ENCODE results near the gene PKD1. TPM values are rescaled to one million over a fixed set of nuclear protein-coding genes. Genes with fewer than 3 reads are reported as not detected.

Gene PKD1
- total RNA-seq, 4 donors from 2014 or later: 207 to 542 (median 381) TPM

DNA sequence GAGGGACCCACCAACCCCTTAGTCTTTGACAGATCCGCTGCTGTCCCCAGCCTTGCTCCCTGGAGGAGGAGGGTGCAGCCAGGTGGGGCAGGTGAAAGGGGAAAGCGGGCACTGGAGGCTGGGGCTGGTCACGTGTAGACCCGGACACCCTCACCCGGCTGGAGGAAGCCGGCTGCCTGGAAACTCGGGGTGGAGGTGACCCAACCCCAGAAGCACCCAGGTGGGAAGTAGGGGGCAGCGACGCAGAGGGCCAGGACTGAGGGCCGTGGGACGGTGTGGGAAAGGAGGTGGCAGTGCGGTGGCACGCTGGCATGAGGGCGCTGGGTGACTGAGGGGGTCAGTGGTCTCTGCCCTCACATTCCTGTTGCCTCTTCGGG is 22.6 kb upstream of the PKD1 start:
- DNase-seq (ENCODE audit: low spot score in 2 of 2): no peak
- TF ChIP-seq, protein P1, sequence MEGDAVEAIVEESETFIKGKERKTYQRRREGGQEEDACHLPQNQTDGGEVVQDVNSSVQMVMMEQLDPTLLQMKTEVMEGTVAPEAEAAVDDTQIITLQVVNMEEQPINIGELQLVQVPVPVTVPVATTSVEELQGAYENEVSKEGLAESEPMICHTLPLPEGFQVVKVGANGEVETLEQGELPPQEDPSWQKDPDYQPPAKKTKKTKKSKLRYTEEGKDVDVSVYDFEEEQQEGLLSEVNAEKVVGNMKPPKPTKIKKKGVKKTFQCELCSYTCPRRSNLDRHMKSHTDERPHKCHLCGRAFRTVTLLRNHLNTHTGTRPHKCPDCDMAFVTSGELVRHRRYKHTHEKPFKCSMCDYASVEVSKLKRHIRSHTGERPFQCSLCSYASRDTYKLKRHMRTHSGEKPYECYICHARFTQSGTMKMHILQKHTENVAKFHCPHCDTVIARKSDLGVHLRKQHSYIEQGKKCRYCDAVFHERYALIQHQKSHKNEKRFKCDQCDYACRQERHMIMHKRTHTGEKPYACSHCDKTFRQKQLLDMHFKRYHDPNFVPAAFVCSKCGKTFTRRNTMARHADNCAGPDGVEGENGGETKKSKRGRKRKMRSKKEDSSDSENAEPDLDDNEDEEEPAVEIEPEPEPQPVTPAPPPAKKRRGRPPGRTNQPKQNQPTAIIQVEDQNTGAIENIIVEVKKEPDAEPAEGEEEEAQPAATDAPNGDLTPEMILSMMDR (IDR thresholded peaks at IDR 0.05): no peak
- TF ChIP-seq EP300 (IDR thresholded peaks at IDR 0.05): no peak
- no peak for TF ChIP-seq POLR2A (IDR thresholded peaks at IDR 0.05)
- Histone ChIP-seq H3K9me3 (no peaks in the 10 kb centered on the region), H3K4me1 (peaks cover 0 to 82% (median 62%) of the 10 kb centered on the region in 4 donors), H3K4me3 (no peak overlapping the region), H3K36me3 (peaks cover 0 to 3% (median 0%) of the 10 kb centered on the region in 3 donors), H3K27me3 (no peaks in the 10 kb centered on the region), H3K27ac (peak overlapping the region; percentile 71 to 96 (median 85))
- 64 to 68% methylated on average over 14 to 15 of the region's 15 CpGs for WGBS, 2 donors

DNA sequence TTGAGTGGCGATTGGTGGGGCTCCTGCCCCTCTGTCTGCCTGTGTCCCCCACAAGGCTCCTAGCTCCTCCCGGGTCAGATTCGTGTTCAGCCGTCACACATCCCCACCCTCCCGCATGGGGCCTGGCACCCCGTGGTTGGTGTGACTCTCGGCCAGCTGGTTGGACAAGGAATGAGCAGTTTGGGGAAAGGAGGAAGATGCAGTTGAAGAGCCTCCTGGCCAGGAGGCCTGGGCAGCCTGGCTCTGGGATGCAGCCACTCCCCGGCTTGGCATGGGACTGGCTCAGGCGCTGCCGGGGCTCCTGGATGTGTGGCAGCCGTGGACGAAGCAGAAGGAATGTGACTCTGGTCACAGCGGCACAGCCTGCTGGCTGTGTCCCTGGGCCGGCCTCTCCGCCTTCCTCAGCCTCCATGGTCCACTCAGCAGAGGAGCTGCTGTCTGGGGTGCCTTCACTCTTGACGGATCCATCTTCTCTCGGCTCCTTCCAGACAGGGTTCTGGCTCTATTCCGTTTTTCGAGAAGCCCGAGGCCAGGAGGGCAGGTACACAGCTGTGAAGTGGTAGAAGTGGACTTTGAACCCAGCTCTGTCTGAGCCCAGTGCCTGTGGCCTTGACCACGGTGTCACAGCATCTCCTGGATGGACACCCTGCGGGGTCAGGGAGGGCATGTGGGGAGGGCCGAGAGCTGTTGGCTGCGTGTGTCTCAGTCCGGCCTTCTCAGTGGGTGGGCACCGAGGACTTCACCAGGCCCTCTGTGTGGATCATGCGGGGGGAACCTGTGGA is 22.0 kb upstream of the PKD1 start:
- Histone ChIP-seq H3K4me3 (no peak overlapping the region), H3K27ac (peak overlapping the region; percentile 71 to 96 (median 85)), H3K36me3 (no peaks in the 10 kb centered on the region), H3K4me1 (peaks cover 0 to 86% (median 67%) of the 10 kb centered on the region in 4 donors), H3K9me3 (no peaks in the 10 kb centered on the region), H3K27me3 (no peaks in the 10 kb centered on the region)
- TF ChIP-seq, protein P1 (IDR thresholded peaks at IDR 0.05): no peak
- no peak for DNase-seq (ENCODE audit: low spot score in 2 of 2)
- 63 to 71% methylated on average over 17 to 25 of the region's 27 CpGs for WGBS, 2 donors

DNA sequence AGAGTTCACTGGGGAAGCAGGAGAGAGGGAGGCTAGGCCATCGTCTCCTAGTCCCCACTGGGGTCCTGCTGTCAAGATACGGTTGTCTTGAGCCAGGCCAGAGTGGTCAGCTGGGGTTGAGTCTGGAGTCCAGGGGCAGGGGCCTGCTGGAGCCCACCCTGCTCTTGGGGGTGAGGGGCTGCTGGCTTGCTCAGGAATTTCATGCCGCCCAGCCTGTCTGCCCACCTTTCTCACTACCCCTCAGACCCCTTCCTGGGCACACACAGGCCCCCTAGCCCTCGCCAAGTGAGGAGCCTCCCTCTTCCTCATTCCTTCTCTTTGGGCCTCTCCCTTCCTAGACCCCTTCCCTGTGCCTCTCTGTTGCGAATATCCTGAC is 21.1 kb upstream of the PKD1 start:
- DNase-seq (ENCODE audit: low spot score in 2 of 2): no peak
- no peak for TF ChIP-seq POLR2A (IDR thresholded peaks at IDR 0.05)
- TF ChIP-seq EP300 (IDR thresholded peaks at IDR 0.05): no peak
- peak overlapping the region; percentile 71 to 96 (median 85) for H3K27ac ChIP-seq
- no peaks in the 10 kb centered on the region for H3K27me3 ChIP-seq
- no peaks in the 10 kb centered on the region for H3K9me3 ChIP-seq
- H3K4me3 ChIP-seq: peak overlapping the region; percentile 63 to 78 (median 72)
- H3K4me1 ChIP-seq: peaks cover 0 to 86% (median 71%) of the 10 kb centered on the region in 4 donors
- 47 to 55% methylated on average over 5 of the region's 5 CpGs for WGBS, 2 donors
- H3K36me3 ChIP-seq: peaks cover 0 to under 1% (median 0%) of the 10 kb centered on the region in 3 donors

DNA sequence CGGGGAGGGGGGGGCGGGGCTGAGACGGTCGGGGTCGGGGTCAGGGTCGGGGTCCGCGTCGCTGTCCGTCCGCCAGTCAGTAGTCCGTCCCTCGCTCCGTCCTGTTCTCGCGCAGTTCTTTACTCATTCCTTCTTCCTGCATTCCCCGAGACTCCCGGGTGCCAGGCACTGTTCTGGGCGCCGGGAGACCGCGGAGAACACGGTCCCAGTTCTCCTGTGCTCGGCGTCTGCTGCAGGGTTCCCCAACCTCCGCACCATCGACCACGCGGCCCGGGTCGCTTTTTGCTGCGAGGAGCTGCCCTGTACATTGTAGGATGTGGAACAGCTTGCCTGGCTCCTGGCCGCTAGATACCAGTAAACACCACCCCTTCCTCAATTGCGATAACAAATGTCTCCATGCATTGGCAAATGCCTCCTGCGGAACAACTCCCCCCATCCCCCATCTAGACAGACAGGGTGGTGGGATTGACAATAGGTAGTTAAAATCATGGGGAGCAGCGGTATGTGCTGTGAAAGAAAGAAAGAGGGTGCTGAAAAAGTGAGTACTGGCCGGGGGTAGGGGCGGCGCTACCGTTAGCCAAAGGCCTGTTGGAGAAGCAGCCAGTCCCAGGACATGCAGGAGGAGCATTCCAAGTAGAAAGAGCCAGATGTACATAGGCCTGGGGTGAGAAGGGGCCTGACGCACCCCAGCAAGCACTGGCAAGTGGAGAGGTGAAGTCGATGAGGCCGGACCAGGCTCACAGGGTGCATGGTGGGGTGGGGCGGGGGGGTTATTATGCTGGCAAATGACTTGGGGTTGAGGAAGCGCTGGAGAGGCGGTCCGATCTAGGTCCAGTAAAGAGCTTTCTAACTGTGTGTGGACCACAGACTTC is 20.5 kb upstream of the PKD1 start:
- Histone ChIP-seq H3K4me3 (peak overlapping the region; percentile 63 to 78 (median 72)), H3K36me3 (peaks cover 0 to 7% (median 0%) of the 10 kb centered on the region in 3 donors), H3K9me3 (no peaks in the 10 kb centered on the region), H3K27ac (peak overlapping the region; percentile 71 to 96 (median 85)), H3K4me1 (peaks cover 0 to 86% (median 75%) of the 10 kb centered on the region in 4 donors), H3K27me3 (no peaks in the 10 kb centered on the region)
- DNase-seq (ENCODE audit: low spot score in 2 of 2): peak in 1 of 2 donors; percentile 33
- 5% methylated on average over 42 to 46 of the region's 47 CpGs for WGBS, 2 donors
- TF ChIP-seq EP300 (IDR thresholded peaks at IDR 0.05): no peak
- TF ChIP-seq, protein P1 (IDR thresholded peaks at IDR 0.05): no peak
- no peak for TF ChIP-seq POLR2A (IDR thresholded peaks at IDR 0.05)

DNA sequence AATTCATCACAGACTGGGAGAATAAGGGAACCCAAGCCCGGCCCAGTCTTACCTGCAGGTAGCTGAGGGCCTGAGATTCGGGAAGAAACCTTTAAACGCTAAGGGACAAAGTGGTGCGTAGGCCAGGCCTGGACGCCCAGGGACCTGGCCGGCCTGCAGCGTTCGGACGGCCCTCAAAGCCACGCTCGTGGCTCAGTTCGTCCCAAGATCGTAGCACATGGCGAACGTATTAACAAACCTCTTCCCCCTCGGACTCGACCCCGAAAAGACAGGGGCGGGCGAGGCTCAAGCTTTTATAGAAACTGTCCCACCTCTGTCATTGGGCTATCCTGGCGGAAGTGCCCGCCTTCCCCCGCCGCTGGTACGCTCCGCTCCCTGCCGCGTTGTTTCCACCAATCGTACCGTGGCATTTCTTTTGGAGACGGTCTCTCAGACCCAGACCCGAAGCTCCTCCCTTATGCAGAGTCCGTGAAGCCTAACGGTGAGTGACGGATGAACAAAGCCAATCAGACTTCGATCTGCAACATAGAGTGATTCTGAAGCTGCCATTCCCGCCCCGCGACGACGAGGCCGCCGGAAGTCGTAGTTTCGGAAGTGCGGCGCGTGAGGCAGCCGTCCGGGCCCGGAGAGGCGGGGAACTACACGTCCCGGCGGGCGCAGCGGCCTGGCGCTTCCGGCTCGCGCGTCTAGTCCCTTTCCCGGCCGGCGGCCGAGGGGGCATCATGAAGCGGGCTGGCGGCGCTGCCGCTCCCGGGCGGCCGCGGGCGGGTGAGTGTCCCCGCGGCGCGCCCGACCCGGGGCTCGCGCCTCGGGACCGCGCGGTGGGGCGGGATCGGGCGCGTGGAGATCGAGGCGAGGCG is 19.6 kb upstream of the PKD1 start, which contains the start of gene TRAF7:
Gene TRAF7, plus strand, starts transcription at position 692 of the 860 bp plus-strand sequence. CDS start 8,139 bp downstream, outside the sequence.
- DNase-seq (ENCODE audit: low spot score in 2 of 2): peak; percentile 96 to 98
- H3K27me3 ChIP-seq: no peaks in the 10 kb centered on the region
- H3K27ac ChIP-seq: peak within 1 kb of the TSS; percentile 71 to 96 (median 86)
- H3K9me3 ChIP-seq: no peaks in the 10 kb centered on the region
- H3K4me1 ChIP-seq: peaks cover 0 to 86% (median 76%) of the 10 kb centered on the region in 4 donors
- peak; percentile 99 for TF ChIP-seq POLR2A (IDR thresholded peaks at IDR 0.05)
- TF ChIP-seq, protein P1 (IDR thresholded peaks at IDR 0.05): peak in 3 of 5 experiments; percentile 3 to 48 (median 15)
- TF ChIP-seq EP300 (IDR thresholded peaks at IDR 0.05): peak; percentile 92 to 100
- peak within 1 kb of the TSS; percentile 74 to 87 (median 78) for H3K4me3 ChIP-seq
- H3K36me3 ChIP-seq: peaks cover 0 to 9% (median 0%) of the 10 kb centered on the region in 3 donors
- 0 to 1% methylated on average over 20 to 59 of the region's 94 CpGs for WGBS, 2 donors
